Spleen (tissue), 11 donors: ENCODE results near the gene SFXN5. TPM values are rescaled to one million over a fixed set of nuclear protein-coding genes. Genes with fewer than 3 reads are reported as not detected.

Experiments used
- DNase-seq: peaks from one replicate; pipeline ENCODE4 v3.0.0-alpha.2; 2020
- H3K27ac ChIP-seq, 8 donors: fragments of 200-600 bp; sonication (generic) in 7 of 8; 1 replicate in 4 of 8; 2 replicates in 4 of 8; pipeline versions ENCODE4 v1.5.0 to v1.8.0; 2016 to 2021; ENCODE audit warnings: inconsistent platforms in 4 of 8, mild to moderate bottlenecking in 4 of 8, moderate library complexity in 1 of 8
- H3K27me3 ChIP-seq, 7 donors: fragments of 200-600 bp; sonication (generic) in 6 of 7; replicated peaks in 1 of 7; 1 replicate in 4 of 7; 2 replicates in 3 of 7; pipeline versions ENCODE4 v1.5.0 to v1.8.0; 2016 to 2021; ENCODE audit warnings: inconsistent platforms in 3 of 7, mild to moderate bottlenecking in 1 of 7
- H3K36me3 ChIP-seq, 6 donors: fragments of 200-600 bp; sonication (generic) in 5 of 6; 1 replicate in 4 of 6; 2 replicates in 2 of 6; pipeline versions ENCODE4 v1.5.0 to v1.8.0; 2016 to 2021; ENCODE audit warnings: inconsistent platforms in 2 of 6
- H3K4me1 ChIP-seq, 6 donors: fragments of 200-600 bp; sonication (generic) in 5 of 6; 1 replicate in 3 of 6; 2 replicates in 3 of 6; pipeline versions ENCODE4 v1.5.0 to v1.8.0; 2016 to 2021; ENCODE audit warnings: inconsistent platforms in 3 of 6
- H3K4me3 ChIP-seq, 8 donors: fragments of 200-600 bp; sonication (generic) in 7 of 8; 1 replicate in 4 of 8; 2 replicates in 4 of 8; pipeline versions ENCODE4 v1.5.0 to v1.8.0; 2016 to 2021; ENCODE audit warnings: inconsistent platforms in 4 of 8, mild to moderate bottlenecking in 4 of 8, moderate library complexity in 2 of 8
- H3K9me3 ChIP-seq, 8 donors: fragments of 200-600 bp; sonication (generic) in 7 of 8; 1 replicate in 4 of 8; 2 replicates in 4 of 8; pipeline versions ENCODE4 v1.5.0 to v1.8.0; 2016 to 2021; ENCODE audit warnings: inconsistent platforms in 4 of 8
- CTCF ChIP-seq, 11 experiments: fragments of 200-600 bp in 7 of 11; fragments of 450-650 bp in 4 of 11; sonication (generic) in 4 of 11; IDR thresholded peaks in 8 of 11; conservative IDR thresholded peaks in 3 of 11; 1 replicate in 7 of 11; 2 replicates in 4 of 11; pipeline versions ENCODE4 v1.4.0 to v1.8.0; 2016 to 2021; ENCODE audit warnings: antibody characterized with exemption in 11 of 11, inconsistent platforms in 4 of 11, mild to moderate bottlenecking in 1 of 11
- POLR2A ChIP-seq, 3 donors: fragments of 450-650 bp; IDR thresholded peaks; one replicate each; pipeline ENCODE4 v1.5.1; 2017; ENCODE audit warnings: antibody characterized with exemption in 3 of 3, mild to moderate bottlenecking in 1 of 3
- POLR2AphosphoS5 ChIP-seq, 3 donors: sonication (generic); formaldehyde crosslinking; IDR thresholded peaks; one replicate each; pipeline ENCODE4 v1.5.1; 2017; ENCODE audit warnings: antibody characterized with exemption in 3 of 3
- WGBS, 5 donors: extraction: QIAGEN DNeasy Blood & Tissue Kit in 3 of 5; methylation state at CpG; one replicate each; pipeline versions ENCODE4 v1.1.5 to v1.1.7; 2013 to 2018; 5-methylcytosine and 5-hydroxymethylcytosine counted together
- intact Hi-C: fragments of 100-400 bp; cut with DNase I; formaldehyde crosslinking; loops from one replicate; pipeline ENCODE4 v1.15.0; 2023; ENCODE audit warnings: low total_unique reads
- polyA plus RNA-seq, 3 donors: library from polyadenylated mRNA; stranded (reverse); fragments of 200-250 nt; gene quantifications; one replicate each; pipeline ENCODE4 v1.2.1, GENCODE V29; 2013
- total RNA-seq, 7 donors: library from RNA; depleted of rRNA in 3 of 7; stranded (reverse); fragments of >200 nt in 3 of 7; fragmentation: NEBNext Ultra II Directional in 4 of 7; extraction: Animal tissue kit (Norgen Biotek cat#: 25700) in 4 of 7; gene quantifications; one replicate each; pipeline versions ENCODE4 v1.1.0 to v1.2.1, GENCODE V29; 2016 to 2021
- donor health status: healthy with polysubstance abuse.
- donor health status: DM: no; HTN: no; CAD: no; lungs with moderate emphysema.
- donor health status: DM: no; HTN: no; CAD: no.
- donor health status: Bipolar disorder and iron deficiency.
- donor health status: healthy.
- donor health status: DM: no; HTN: no; CAD: no.
- donor health status: DM: yes; HTN: yes; CAD: no.

The SFXN5 gene
- total and polyA plus RNA-seq, 10 donors, result 2.6 to 41.4 (median 22.9) TPM

GRCh38 chr2:72989770-72990556 lies 81.5 kb downstream of the SFXN5 start:
- Histone ChIP-seq H3K27me3 (no peaks in the 10 kb centered on the region), H3K4me3 (no peak overlapping the region), H3K27ac (peak overlapping the region in 3 of 8 donors; percentile 15 to 30 (median 15)), H3K9me3 (no peaks in the 10 kb centered on the region), H3K36me3 (peaks cover 0 to 79% (median 15%) of the 10 kb centered on the region in 6 donors), H3K4me1 (peaks cover 0 to 7% (median 0%) of the 10 kb centered on the region in 6 donors)
- WGBS, 5 donors, result 83 to 95% (median 92%) methylated on average over 20 to 26 of the region's 26 CpGs
- intact Hi-C loops, result loop anchor here (5.0 kb wide), 2 partner anchors 167 to 187 kb away; no protein-coding TSS in a partner anchor
- peak; percentile 70 for DNase-seq
- TF ChIP-seq POLR2AphosphoS5 (IDR thresholded peaks at IDR 0.05), result peak in 1 of 3 donors; percentile 35
- TF ChIP-seq POLR2A (IDR thresholded peaks at IDR 0.05), result no peak

- Histone ChIP-seq H3K27me3 (no peaks in the 10 kb centered on the region), H3K27ac (no peak overlapping the region), H3K36me3 (peaks cover 0 to 84% (median 15%) of the 10 kb centered on the region in 6 donors), H3K4me1 (peaks cover 0 to 7% (median 0%) of the 10 kb centered on the region in 6 donors), H3K4me3 (no peak overlapping the region), H3K9me3 (no peaks in the 10 kb centered on the region)
- no peak for TF ChIP-seq POLR2A (IDR thresholded peaks at IDR 0.05)
- TF ChIP-seq POLR2AphosphoS5 (IDR thresholded peaks at IDR 0.05), result no peak
- TF ChIP-seq CTCF (IDR thresholded peaks at IDR 0.05 in 8 of 11, conservative IDR thresholded peaks at IDR 0.05 in 3 of 11), result no peak
- DNase-seq, result peak; percentile 47
- intact Hi-C loops, result no loop called here
- WGBS, 5 donors, result 84 to 95% (median 87%) methylated on average over 9 of the region's 9 CpGs
These were observed 82.7 kb downstream of the SFXN5 start for GRCh38 chr2:72988726-72989273.

- WGBS, 5 donors, result 89 to 98% (median 95%) methylated on average over 3 of the region's 3 CpGs
- intact Hi-C loops, result no loop called here
- H3K4me1 ChIP-seq, result peaks cover 0 to 4% (median 0%) of the 10 kb centered on the region in 6 donors
These were observed 83.5 kb downstream of the SFXN5 start for GRCh38 chr2:72988041-72988440.

More at GRCh38 chr2:72988041-72988440, 83.5 kb downstream of the SFXN5 start:
- Histone ChIP-seq H3K27ac (no peak overlapping the region), H3K9me3 (no peaks in the 10 kb centered on the region), H3K36me3 (peaks cover 0 to 91% (median 15%) of the 10 kb centered on the region in 6 donors), H3K4me3 (no peak overlapping the region), H3K27me3 (no peaks in the 10 kb centered on the region)
- peak; percentile 31 for DNase-seq
- TF ChIP-seq POLR2A (IDR thresholded peaks at IDR 0.05), result no peak
- no peak for TF ChIP-seq CTCF (IDR thresholded peaks at IDR 0.05 in 8 of 11, conservative IDR thresholded peaks at IDR 0.05 in 3 of 11)
- TF ChIP-seq POLR2AphosphoS5 (IDR thresholded peaks at IDR 0.05), result no peak
